GM19351 (cell line): ENCODE measurements around the gene IL20RB.

Experiments used
- ATAC-seq: cut with Tn5 transposase; IDR thresholded peaks from one replicate; pipeline ENCODE4 v1.9.1; 2021; ENCODE audit warnings: mild to moderate bottlenecking, moderate library complexity; ENCODE audit not compliant: unreplicated experiment

The IL20RB gene

GRCh38 chr3:137032465-137033120, 74.8 kb downstream of the IL20RB start:
- ATAC-seq: peak; percentile 93

DNA sequence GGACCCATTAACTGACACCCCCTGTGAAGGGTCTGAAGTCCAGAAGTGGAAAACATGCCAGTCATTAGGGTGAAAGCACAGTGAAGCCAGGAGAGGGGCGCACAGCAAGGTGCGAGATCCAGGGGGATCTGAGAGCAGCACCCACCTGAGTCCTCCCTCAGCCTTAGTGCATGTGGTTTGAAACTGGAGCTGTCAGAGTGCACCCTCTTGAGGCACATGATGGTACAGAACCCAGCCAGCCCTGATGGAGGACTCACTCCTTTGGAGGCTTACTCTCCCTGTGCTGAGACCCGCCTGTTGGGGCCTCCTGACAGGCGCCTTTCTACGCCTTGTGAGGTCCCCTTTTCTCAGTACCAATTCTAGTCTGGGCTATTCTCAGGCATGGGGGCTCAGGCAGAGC, 77.8 kb downstream of the IL20RB start:
- ATAC-seq: no peak

DNA sequence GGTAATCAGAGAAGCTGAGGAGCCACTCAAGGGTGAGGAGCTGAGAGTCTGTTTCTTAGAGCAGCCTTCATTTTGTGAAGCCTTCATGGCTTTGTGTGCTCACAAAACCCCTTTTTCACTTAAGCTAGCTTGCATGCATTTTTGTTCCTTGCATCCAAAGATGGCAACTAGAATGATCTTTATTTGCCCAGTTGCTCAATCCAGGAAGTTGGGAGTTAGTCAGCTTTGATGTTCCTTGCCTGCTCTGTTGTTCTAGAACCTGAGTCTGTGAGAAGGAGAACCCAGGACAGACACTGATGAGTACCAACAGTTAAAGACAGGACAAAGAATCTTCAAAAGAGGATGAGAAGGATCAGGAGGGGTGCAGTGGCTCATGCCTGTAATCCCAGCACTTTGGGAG, 81.8 kb downstream of the IL20RB start:
- ATAC-seq: no peak

DNA sequence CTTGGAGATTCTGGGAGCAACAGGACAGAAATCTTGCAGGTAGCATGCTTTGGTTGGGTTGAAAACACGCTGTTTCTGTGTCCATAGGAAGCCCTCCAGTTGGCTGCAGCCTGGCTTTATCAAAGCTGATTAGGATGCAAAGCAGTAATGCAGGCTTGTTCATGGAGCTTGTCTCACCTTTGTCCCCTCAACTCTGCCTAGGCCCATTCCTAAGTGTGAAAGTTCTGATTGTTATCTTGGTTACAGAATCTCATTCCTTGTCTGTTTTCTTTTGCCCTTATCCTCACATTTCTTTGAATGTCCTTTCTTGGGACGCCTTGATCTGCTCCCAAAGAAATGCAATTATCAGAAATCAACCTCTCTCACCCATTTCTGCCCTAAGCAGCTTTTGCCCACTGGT, 83.5 kb downstream of the IL20RB start:
- no peak for ATAC-seq

GRCh38 chr3:137041686-137042085, 83.9 kb downstream of the IL20RB start:
- ATAC-seq: no peak

DNA sequence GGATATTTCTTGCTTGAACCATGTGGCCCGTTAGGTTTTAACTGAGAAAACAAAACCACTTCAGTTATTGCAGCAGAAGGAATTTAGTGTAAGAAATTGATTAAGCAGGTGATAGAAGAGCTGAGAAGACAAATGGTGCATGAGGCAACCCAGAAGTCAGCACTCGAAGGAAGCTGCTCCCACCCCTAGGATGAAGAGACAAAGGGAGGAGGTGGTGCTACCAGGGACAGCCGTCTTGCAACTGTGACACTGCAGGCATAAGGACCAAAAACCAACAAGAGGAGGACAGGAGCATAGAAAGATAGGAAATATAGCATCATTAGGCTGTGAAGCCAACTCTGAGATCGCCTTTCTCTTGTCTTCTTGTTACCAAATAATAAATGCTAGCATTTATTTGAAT, 89.0 kb downstream of the IL20RB start:
- no peak for ATAC-seq

GRCh38 chr3:137047240-137047639, 89.5 kb downstream of the IL20RB start:
- ATAC-seq: no peak

DNA sequence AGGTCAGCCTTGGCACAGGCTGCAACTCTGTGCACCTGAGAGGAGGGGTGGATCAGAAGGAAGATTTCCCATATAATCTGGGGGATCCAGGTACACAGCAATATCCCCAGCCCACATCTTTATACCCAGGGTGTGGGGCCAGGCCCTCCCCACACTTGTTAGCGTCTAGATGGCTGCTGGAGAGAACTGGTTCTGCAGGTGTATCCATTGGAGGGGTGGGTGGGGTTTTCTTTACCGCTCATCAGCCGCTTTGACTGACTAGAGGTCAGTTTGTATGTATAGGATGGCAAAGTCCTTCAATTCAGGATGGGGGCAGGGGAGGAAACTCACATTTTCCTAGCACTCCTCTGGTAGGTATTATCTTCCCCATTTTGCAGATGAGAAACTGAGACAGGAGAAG, 92.5 kb downstream of the IL20RB start:
- no peak for ATAC-seq

GRCh38 chr3:137052298-137052697, 94.5 kb downstream of the IL20RB start:
- no peak for ATAC-seq
